K562 (cell line): Measurements from ENCODE around the gene MSS51. TPM values are rescaled to one million over a fixed set of nuclear protein-coding genes. Genes with fewer than 3 reads are reported as not detected.

Experiments used
- ARID3B ChIP-seq: fragments of 250-450 bp; sonication (Bioruptor Pico); IDR thresholded peaks from 2 replicates; pipeline ENCODE4 v1.4.0; 2020; ENCODE audit warnings: borderline replicate concordance
- CHAMP1 ChIP-seq: fragments of 450-650 bp; IDR thresholded peaks from 2 replicates; pipeline ENCODE4 v1.6.1; 2016; ENCODE audit warnings: mild to moderate bottlenecking
- GTF2E2 ChIP-seq: fragments of 200-800 bp; sonication (Bioruptor generic); IDR thresholded peaks from 2 replicates; pipeline ENCODE4 v1.6.1; 2016; ENCODE audit warnings: missing genetic modification characterization, missing compliant biosample characterization
- MED1 ChIP-seq: sonication (generic); formaldehyde crosslinking; IDR thresholded peaks from 2 replicates; pipeline ENCODE4 v1.8.1; 2023; ENCODE audit warnings: missing genetic modification reagents, borderline replicate concordance
- MTA1 ChIP-seq: fragments of 450-650 bp; IDR thresholded peaks from 2 replicates; pipeline ENCODE4 v1.6.1; 2017; ENCODE audit warnings: borderline replicate concordance
- MXI1 ChIP-seq: IDR thresholded peaks from 2 replicates; pipeline ENCODE4 v1.6.1; 2011; ENCODE audit warnings: low read depth, mild to moderate bottlenecking, improper control_type of control experiment, low read length
- NUFIP1 ChIP-seq: fragments of 450-650 bp; IDR thresholded peaks from 2 replicates; pipeline ENCODE4 v1.6.1; 2018; ENCODE audit not compliant: partially characterized antibody
- PHF20 ChIP-seq: fragments of 450-650 bp; IDR thresholded peaks from 2 replicates; pipeline ENCODE4 v1.6.1; 2018; ENCODE audit not compliant: partially characterized antibody
- RAD51 ChIP-seq: fragments of 450-650 bp; IDR thresholded peaks from 2 replicates; pipeline ENCODE4 v1.7.1; 2016; ENCODE audit warnings: low read depth, mild to moderate bottlenecking, borderline replicate concordance
- SAFB2 ChIP-seq: fragments of 200-400 bp; formaldehyde crosslinking; IDR thresholded peaks from 2 replicates; pipeline ENCODE4 v1.6.1; 2018; ENCODE audit warnings: borderline replicate concordance, low read length, low read depth, moderate library complexity; ENCODE audit not compliant: severe bottlenecking
- SREBF1 ChIP-seq: fragments of 150-350 bp; IDR thresholded peaks from 2 replicates; pipeline ENCODE4 v1.6.1; 2014; ENCODE audit warnings: antibody characterized with exemption, low read depth, low read length, borderline replicate concordance
- STAT6 ChIP-seq: sonication (generic); formaldehyde crosslinking; IDR thresholded peaks from 2 replicates; pipeline ENCODE4 v1.8.1; 2023; ENCODE audit warnings: mild to moderate bottlenecking, missing genetic modification reagents
- TFAP4 ChIP-seq: sonication (generic); formaldehyde crosslinking; IDR thresholded peaks from 2 replicates; pipeline ENCODE4 v1.8.0; 2022; ENCODE audit warnings: missing genetic modification reagents, mild to moderate bottlenecking, moderate library complexity, borderline replicate concordance
- TRIM28 ChIP-seq: fragments of 450-650 bp; IDR thresholded peaks from 2 replicates; pipeline ENCODE4 v1.6.1; 2017
- USF2 ChIP-seq: sonication (generic); formaldehyde crosslinking; IDR thresholded peaks from 2 replicates; pipeline ENCODE4 v1.5.0; 2020; ENCODE audit warnings: missing genetic modification reagents
- YY1 ChIP-seq, 3 experiments: IDR thresholded peaks; 2 replicates each; pipeline ENCODE4 v1.6.1; 2011; ENCODE audit warnings: low read length in 2 of 3, mild to moderate bottlenecking in 2 of 3, moderate library complexity in 2 of 3, borderline replicate concordance in 1 of 3, control low read depth in 1 of 3, low read depth in 1 of 3; ENCODE audit not compliant: insufficient read depth in 3 of 3, insufficient replicate concordance in 2 of 3, control insufficient read depth in 1 of 3, insufficient read length in 1 of 3; ENCODE audit errors: extremely low read depth in 1 of 3
- ZNF212 ChIP-seq: fragments of 450-650 bp; formaldehyde crosslinking; IDR thresholded peaks from 2 replicates; pipeline ENCODE4 v1.4.0; 2020; ENCODE audit warnings: mild to moderate bottlenecking
- ZNF41 ChIP-seq: fragments of 250-450 bp; sonication (Bioruptor Pico); conservative IDR thresholded peaks from 2 replicates; pipeline ENCODE4 v1.4.0; 2020; ENCODE audit warnings: mild to moderate bottlenecking
- polyA plus RNA-seq, 8 experiments: library from polyadenylated mRNA; depleted of rRNA in 4 of 8; stranded (reverse) in 5 of 8; unstranded in 3 of 8; fragments of >200 nt; fragmentation: Nextera tagmentation in 2 of 8; fragmentation: Illumina TruSeq in 1 of 8; extraction: Ambion mirVana in 2 of 8; extraction: Trizol in 1 of 8; gene quantifications; 2 replicates each; pipeline versions ENCODE4 v1.2.1 to v1.2.3, GENCODE V29; 2011 to 2014; ENCODE audit warnings: inconsistent platforms in 1 of 8, missing spikeins in 1 of 8
- total RNA-seq, 7 experiments: library from RNA; depleted of rRNA in 6 of 7; stranded (reverse); fragments of >200 nt in 6 of 7; fragmentation: Illumina TruSeq in 2 of 7; extraction: Trizol in 2 of 7; gene quantifications; 2 replicates each; pipeline versions ENCODE4 v1.2.1 to v1.2.3, GENCODE V29; 2011 to 2021; ENCODE audit warnings: low replicate concordance in 1 of 7

The MSS51 gene
- total and polyA plus RNA-seq, 9 of the 15 experiments (the other 6 are each of a cell fraction or from before 2014, with no cell fraction given), result 0.28 to 1.8 (median 1.2) TPM

- TF ChIP-seq MED1 (CRISPR knock-in tag) (no peak), ZNF212 (CRISPR knock-in tag) (no peak), MTA1 (no peak), YY1 (IDR thresholded peaks at IDR 0.05; ENCODE audit: borderline replicate concordance in 1 of 3, control insufficient read depth in 1 of 3, extremely low read depth in 1 of 3, insufficient read depth in 3 of 3, insufficient read length in 1 of 3, insufficient replicate concordance in 2 of 3, low read depth in 1 of 3, low read length in 2 of 3) (peak; percentile 40 to 93 (median 90)), TRIM28 (peak; percentile 64; the same call in 1 of the 2 replicates), PHF20 (peak; percentile 87), MXI1 (no peak; the same call in 1 of the 2 replicates), SAFB2 (no peak), ARID3B (CRISPR knock-in tag) (no peak), SREBF1 (no peak), NUFIP1 (no peak), GTF2E2 (tag) (peak; percentile 80; the same call in 1 of the 2 replicates), RAD51 (peak; percentile 16; the same call in 1 of the 2 replicates), ZNF41 (CRISPR knock-in tag) (no peak), TFAP4 (CRISPR knock-in tag) (peak; percentile 77; the same call in 1 of the 2 replicates), USF2 (CRISPR knock-in tag) (peak; percentile 68), CHAMP1 (no peak), STAT6 (CRISPR knock-in tag) (peak; percentile 47; the same call in 1 of the 2 replicates)
These were observed 19.7 kb downstream of the MSS51 start, which contains the start of gene ANXA7 (continued) for GRCh38 chr10:73413528-73414229.
